ENCODE results near the gene POLR1H.
A peak's percentile ranks its signal among the peaks of the same experiment; 100 is the strongest.
"Not testable (repeated sequence)": the region's sequence is repeated elsewhere in the genome, so short reads cannot be mapped to it uniquely, and the experiment has no call there.

Gene POLR1H, protein sequence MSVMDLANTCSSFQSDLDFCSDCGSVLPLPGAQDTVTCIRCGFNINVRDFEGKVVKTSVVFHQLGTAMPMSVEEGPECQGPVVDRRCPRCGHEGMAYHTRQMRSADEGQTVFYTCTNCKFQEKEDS

DNA sequence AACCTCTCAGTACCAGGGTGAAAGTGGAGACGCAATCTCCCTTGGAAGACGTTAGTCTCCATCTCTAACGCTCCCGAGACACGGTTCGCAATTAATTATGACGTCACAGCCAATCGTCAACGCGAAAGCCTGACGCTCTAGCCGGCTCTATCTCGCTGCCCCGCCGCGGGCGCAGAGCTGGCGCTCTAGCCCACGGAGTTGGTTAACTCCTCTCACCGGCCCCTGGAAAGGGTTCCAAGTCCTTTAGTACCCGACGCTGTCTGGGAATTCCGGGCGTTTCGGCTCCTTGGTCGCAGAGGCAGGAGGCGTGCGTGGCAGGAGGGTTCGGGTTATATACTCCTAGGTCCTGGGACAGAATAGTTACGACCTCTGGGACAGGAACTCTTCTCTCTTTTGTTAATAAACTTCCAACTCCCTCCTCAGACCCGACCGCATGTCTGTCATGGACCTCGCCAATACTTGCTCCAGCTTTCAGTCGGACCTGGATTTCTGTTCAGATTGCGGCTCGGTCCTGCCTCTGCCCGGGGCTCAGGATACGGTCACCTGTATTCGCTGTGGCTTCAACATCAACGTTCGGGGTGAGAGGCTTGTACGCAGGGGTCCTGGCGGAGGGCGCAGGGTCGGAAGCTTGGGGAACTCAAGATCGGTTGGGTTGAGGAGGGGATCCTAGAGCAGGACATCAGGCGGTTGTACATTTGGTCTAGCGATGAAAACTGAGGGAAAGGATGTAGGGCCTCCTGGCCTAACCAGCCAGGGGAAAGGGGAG, at the start of gene POLR1H:
POLR1H (plus strand) TSS at position 174 of the 766 bp plus-strand sequence; CDS start at position 434, 260 bp downstream.
- peak; percentile 68 to 78 for DNase-seq (ENCODE audit: low read depth in 2 of 2)

DNA sequence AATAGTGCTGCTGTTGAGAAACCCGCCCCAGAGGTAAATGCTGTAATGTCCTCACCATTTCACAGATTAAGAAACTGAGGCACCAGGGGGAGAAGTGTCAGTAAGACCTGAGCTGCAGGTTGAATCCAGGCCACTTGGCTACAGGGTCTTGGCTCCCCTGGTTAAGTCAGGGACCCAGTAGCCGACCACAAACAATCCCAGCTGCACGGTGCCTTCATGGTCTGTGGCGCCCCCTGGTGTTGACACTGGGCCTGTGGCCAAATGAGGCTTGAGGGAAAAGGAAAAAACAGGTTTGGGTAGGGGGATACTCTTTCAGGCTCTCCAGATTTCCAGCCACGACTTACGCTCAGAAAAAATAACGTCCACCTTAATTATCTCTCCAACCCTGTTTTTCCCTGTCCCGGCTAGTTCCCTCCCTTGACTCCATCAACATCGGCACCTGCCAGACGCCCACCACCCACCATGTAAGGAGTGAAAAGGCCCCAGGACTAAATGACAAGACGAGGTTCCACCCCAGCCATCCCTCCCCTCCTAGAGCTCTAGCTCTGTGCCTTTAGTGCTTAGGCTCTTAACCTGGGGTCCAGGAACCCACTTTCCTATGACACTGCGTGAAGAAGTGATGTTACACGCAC, 47.7 kb upstream of the POLR1H start:
- DNase-seq (ENCODE audit: low read depth in 2 of 2): peak in 1 of 2 donors; percentile 29

DNA sequence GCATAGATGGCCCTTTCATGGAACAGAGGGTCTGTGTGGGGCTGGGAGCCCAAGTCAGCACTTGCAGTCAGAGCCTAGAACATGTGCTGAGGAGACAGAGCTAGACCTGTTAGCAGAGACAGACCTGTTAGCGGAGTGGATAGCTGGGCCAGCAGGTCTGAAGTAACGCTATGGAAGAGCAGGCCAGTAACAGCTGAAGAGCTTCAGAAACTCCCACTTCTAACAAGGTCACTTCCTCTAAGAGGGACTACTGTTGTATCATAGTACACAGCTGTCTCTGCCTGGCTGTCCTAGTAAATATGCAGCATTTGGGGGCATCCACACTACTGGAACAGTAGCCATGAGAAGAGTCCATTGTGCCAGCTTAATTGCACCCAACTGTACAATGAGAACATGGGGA, 41.2 kb upstream of the POLR1H start:
- no peak for DNase-seq (ENCODE audit: low read depth in 2 of 2)

DNA sequence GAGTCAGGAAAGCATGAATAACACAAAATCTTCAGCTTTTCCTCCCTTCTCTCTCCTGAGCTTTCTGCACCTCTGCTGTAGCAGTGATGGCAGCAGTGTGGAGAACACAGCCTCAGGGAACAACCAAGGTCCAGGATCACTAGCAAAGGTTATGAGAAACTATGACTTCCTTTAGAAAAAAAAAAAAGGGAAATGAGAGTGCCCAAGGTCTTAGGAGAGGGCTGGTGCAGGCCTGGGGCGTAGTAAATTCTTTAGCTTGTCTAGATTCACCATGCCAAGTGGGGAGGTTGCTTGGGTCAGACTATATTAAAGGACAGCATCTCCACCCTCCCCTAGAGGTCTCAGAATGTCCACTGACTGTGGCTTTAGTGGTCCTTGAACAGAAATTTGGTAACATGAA, 40.4 kb upstream of the POLR1H start:
- DNase-seq (ENCODE audit: low read depth in 2 of 2): no peak

DNA sequence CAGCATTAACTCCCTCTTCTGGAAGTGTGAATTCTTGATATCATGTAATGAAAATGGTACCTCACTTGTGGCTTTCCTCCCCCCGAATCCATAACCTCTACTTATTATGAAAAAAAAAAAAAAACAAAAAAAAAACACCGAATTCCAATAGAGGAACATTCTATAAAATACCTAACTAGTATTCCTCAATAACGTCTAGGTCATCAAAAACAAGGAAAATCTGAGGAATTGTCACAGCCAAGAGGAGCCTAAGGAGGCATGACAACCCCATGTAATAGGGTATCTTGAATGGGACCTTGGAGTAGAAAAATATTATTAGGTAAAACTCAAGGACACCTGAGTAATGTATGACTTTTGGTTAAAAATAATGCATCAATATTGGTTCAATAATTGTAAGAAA, 38.9 kb upstream of the POLR1H start:
- no peak for DNase-seq (ENCODE audit: low read depth in 2 of 2)

DNA sequence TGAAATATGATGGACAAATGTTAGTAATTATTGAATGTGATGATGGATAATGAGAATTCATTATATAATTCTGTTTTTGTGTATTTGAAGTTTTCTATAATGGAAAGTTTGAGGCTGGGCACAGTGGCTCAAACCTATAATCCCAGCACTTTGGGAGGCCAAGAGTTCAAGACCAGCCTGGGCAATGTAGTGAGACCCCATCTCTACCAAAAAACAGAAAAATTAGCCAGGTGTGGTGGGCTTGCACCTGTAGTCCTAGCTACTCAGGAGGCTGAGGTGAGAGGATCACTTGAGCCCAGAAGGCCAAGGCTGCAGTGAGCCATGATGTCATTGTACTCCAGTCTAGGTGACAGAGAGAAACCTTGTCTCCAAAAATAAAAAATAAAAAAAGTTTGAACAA, 38.4 kb upstream of the POLR1H start:
- not testable (repeated sequence) for DNase-seq (ENCODE audit: low read depth in 2 of 2)

DNA sequence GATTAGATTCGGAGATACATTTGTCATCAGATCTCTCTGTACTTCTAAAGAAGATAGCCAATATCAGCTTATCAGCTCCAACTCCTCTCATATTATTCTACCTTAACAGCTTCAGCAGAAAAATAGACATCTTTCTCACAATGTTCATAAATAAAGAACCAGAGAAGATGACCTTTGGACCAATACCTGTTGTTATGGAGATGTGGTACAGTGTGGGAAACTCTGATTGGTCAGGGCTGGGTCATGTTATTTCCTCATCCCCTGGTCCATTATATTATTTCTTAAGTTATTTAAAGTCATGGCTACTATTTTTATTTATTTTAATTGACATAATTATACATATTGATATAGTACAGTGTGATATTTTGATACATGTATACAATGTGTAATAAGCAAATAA, 35.9 kb upstream of the POLR1H start:
- no peak for DNase-seq (ENCODE audit: low read depth in 2 of 2)

DNA sequence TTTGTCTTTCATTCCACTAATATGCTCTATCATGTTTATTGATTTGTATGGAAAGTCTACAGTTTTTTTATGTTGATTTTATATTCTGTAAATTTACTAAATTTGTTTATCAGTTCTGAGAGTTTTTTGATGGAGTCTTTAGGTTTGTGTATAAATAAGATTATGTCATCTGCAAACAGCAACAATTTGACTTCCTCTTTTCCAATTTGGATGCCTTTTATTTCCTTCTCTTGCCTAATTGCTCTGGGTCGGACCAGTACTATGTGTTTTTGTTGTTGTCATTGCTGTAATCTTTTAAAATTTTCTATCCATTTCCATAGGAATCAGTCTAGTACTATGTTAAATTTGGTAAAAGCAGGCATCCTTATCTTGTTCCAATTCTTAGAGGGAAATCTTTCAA, 31.5 kb upstream of the POLR1H start:
- no peak for DNase-seq (ENCODE audit: low read depth in 2 of 2)

DNA sequence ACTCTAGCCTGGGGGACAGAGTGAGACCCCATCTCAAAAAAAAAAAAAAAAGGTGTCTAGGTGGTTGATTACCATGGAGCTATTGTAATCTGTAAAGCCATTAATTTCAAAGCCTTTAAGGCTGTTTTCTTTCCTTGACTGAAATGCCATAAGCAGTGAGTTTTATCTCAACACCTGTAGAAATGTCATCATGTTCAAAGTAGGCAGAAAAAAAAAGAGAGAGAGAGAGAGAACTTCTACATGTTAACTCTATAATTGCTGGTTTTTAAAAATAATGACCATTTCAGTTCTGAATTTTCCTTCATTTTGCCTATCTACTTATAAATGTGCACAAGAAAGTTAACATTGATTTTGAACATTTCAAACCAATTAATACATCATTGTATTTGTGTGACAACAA, 29.7 kb upstream of the POLR1H start:
- no peak for DNase-seq (ENCODE audit: low read depth in 2 of 2)

DNA sequence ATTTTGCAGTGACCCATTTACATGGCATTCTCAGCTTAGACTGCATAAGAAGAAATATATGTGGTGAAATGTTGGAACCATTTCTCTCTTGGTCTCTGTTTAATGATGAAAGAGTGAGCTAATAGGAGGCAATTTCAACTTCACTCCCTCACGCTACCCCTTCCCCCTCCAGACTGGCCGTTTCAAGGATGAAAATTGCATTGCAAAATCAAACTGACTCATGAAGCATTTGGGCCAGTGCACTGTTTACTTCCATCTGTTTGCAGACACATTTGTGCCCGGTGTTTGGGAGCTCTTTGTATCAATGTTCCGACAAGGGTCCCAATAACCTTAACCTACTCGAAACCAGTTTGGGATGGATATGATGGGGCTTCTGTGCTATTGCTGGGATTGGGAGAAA, 27.6 kb upstream of the POLR1H start:
- DNase-seq (ENCODE audit: low read depth in 2 of 2): not testable (repeated sequence)

DNA sequence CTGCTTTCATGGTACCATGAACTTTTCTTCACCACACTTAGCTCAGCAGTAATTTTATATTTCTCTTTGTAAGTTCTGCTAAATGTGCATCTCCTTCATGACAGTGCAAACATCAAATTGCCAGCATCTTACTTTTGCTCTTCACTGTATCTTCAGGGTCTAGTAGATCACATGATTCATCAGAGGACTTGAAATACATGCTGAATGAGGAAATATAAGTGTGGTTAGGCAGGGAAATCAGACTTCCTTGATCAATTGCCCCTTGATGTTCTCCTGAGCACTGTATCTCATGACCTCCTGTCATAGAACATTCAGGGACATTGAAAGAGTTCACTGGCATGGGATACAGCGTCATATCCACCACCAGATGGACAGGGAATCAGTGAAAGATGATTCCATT, 25.3 kb upstream of the POLR1H start:
- no peak for DNase-seq (ENCODE audit: low read depth in 2 of 2)

DNA sequence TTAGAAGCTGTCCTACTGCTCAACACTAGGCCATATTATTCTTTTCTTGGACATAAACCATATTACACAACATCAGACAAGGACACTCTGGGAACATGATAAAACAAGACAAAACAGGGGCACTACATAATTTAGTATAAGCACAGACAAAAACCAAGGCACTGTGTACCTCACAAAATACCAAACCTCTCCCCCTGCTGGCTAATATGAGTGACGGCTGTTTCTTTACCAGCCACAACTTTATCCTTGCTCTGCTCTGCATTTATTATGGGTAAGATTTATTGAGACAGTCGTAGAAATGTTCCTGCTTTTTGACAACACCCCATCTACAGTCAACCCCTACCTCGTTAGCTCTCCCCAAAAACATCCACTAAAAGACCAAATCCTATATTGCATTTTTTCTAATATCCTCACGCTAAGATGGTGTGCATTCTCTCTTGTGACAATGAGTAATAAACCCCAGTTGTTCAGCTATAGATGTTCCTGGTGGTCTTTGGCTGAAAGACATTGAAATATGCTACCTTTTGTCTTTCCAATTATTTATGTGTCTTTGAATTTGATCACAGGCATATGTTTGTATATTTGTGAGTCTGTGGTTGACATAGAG, 23.8 kb upstream of the POLR1H start:
- no peak for DNase-seq (ENCODE audit: low read depth in 2 of 2)

DNA sequence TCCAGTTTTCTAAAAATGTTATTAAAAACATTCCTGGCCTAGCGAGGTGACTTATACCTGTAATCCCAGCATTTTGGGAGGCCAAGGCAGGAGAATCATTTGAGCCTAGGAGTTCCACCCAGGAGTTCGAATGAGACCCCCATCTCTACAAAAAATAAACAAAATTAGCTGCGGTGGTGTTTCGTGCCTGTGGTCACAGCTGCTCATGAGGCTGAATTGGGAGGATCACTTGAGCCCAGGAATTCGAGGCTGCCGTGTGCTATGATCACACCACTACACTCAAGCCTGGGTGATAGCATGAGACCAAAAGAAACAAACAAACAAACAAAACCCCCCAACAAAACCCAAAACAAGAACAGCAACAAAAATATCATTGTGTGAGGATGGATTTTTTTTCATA, 19.8 kb upstream of the POLR1H start:
- no peak for DNase-seq (ENCODE audit: low read depth in 2 of 2)

DNA sequence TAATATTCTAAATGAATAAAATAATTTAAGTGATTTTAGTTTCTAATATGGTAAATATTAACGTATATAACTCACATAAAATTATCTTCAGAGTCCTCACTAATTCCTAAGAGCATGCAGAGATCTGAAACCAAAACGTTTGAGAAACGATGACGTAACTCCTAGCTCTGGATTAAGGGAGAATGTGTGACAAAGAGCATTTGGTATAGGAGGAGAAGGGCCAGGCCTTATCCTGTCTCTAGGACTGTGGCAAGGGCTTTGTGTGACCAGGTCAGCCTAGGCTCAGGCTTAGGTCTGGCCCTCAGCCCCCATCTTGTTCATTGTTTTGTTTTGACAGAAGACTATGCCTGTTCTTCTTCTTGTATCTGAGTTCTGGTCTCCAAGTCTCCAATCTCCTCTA, 19.2 kb upstream of the POLR1H start:
- DNase-seq (ENCODE audit: low read depth in 2 of 2): no peak

DNA sequence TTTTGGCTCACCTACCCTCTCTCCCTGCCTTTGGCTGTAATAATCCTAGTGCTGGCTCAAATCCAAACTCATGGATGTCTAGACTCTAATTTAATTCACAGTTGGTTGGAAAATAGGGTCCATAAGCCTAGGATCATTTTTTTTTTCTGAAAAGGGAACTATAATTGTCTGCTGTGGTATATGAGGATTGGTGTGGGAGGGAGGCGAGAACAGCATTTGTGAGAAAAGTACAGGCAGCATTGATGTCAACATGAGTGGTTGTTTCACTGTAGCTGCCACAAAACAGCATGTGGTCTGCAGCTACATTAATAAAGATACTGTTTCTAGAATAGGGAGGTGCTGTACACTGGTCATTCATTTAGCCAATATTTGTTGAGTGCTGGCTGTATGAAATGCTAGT, 18.6 kb upstream of the POLR1H start:
- no peak for DNase-seq (ENCODE audit: low read depth in 2 of 2)

DNA sequence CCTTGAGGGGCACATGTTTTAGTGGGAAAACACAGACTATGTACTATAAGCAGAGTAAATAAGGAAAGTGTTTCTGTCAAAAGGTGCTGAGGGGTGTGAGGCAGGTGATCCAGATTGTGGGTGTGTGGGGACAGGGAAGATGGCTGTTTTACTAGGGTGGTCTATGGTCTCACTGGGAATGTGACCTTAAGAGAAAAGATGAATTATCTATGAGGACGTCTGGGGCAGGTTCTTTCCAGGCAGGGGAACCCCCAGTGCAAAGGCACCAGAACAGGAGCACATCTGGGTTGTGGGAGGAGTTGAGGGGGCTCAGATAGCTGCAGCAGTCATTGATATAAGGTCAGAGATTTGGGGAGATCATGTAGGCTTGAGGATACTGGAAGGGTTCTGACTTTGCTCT, 18.2 kb upstream of the POLR1H start:
- DNase-seq (ENCODE audit: low read depth in 2 of 2): no peak

DNA sequence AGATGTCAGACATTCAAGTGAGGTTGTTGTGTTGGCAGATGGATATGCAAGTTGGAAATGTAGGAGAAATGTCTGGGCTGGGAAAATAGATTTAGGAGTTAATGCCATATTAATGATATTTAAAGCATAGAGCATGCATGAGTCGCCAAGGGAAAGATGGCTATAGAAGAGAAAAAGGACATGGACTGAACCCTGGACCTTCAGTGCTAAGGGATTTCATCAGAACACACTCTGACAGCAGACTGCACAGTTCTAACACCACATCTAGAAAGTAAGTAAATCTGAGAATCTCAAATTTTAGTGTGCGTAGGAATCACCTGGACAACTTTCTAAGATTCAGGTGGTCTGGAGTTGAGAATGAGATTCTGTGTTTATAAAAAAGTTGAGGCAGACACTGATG, 17.3 kb upstream of the POLR1H start:
- DNase-seq (ENCODE audit: low read depth in 2 of 2): no peak

DNA sequence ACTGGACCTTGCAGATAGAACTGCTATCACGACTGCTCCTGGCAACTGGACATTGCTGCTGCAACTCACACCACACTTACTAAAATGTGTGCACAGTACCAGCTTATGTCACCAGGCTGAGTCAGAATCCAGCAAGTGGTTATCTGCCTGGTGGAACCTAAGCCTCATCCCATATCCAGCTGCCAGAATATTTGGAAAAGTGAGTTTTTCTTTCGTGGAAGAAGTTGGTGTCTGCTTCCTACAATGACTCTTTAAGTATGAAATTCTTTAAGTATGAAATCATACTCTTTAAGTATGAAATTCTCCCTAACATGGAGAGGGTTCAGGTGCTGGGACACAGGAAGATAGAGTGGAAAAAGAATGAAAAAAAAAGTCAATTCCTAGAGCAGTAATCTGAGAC, 16.4 kb upstream of the POLR1H start:
- no peak for DNase-seq (ENCODE audit: low read depth in 2 of 2)

DNA sequence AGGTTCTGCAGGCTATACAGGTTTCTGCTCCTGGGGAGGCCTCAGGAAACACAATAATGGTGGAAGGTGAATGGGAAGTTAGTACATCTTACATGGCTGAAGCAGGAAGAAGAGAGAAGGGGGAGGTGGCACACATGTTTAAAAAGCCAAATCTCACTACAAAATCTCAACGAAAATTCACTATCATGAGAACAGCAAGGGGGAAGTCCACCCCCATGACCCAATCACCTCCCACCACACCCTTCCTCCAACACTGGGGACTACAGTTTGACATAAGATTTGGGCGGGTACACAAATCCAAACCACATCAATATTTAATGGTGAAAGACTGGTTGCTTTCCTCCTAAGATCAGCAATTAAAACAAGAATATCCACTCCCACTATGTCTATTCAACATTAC, 13.8 kb upstream of the POLR1H start:
- DNase-seq (ENCODE audit: low read depth in 2 of 2): no peak

DNA sequence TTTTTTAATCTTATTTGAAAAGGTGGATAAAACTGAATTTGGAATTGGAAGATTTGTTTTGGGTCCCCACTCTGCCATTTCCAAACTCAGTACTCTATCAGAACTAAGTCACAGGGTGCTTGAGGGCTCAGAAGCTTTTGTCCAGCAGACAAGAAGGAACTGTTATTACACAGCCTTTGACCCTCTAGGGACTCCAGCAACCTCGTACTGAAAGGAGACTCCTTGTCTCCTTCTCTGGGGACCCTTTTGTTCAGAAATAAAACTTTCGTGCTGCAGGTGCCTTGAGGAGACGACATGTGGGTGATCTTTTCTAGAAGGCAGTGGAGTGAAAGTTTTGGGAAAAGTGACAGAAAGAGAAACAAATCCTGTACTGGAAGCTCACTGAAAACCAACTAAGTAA, 7.4 kb upstream of the POLR1H start:
- no peak for DNase-seq (ENCODE audit: low read depth in 2 of 2)

DNA sequence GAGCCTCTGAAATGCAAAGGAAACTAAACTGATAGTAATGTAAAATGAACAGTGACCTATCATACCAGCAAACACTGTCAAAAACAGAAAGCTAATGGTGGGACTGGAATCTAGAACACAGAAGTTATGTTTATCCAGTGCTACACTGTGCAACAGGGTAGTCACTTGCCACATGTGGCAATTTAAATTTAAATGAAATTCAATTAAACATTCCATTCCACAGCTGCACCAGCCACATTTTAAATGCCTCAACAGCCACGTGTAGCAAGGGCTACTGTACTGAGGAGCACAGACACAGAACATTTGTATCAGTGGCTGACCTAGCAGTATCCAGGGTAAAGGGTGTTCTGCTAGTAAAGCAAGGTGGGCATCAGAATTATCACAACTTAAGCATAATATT, 5.6 kb upstream of the POLR1H start:
- DNase-seq (ENCODE audit: low read depth in 2 of 2): no peak

DNA sequence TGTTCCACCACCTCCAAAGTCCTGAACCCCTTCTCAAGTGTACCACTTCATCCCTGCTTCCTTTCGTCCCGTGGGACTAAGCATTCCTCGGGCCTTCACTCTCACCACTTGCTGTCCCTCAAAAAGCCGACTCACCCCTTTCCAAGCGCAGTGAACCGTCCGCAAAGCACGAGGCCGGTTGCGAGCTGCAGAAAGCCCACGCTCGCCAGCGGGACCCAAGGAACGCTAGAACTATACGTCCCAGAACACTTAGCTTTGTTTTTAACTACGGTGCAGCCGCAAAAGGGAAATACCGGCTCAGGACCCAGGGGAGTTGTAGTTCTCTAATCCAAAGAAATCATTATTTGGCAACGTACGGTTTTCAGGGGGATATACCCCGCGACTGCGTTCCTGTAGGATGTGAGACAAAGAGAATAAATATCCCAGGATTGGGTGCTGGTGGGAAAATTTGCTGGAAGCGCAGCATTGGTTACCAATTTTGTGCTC, 416 bp upstream of the POLR1H start:
- DNase-seq (ENCODE audit: low read depth in 2 of 2): no peak
